A549 (cell line): ENCODE measurements around the gene MOK. TPM values are rescaled to one million over a fixed set of nuclear protein-coding genes. Genes with fewer than 3 reads are reported as not detected.
"Not testable (repeated sequence)": the region's sequence is repeated elsewhere in the genome, so short reads cannot be mapped to it uniquely, and the experiment has no call there.

Source experiments
- ATAC-seq, 2 experiments: fragments of 200-7000 bp in 1 of 2; fragments of >200 bp in 1 of 2; cut with Nextera tagmentation in 1 of 2; cut with Tn5 transposase in 1 of 2; 3 replicates each; pipeline versions ENCODE4 v1.8.0 to v1.9.1; 2018 to 2020; ENCODE audit warnings: mild to moderate bottlenecking in 1 of 2, moderate library complexity in 1 of 2
- CTCF ChIA-PET: fragments of 300-600 bp; sonication (Branson Sonifier 250); formaldehyde crosslinking; extraction: SDS; loops from one replicate; lab custom pipeline; 2021; ENCODE audit warnings: antibody characterized with exemption, inconsistent platforms; lab: Yijun Ruan, JAX
- POLR2A ChIA-PET: fragments of 350-600 bp; formaldehyde crosslinking; extraction: SDS; loops from one replicate; lab custom pipeline; 2021; ENCODE audit warnings: antibody characterized with exemption, inconsistent platforms; lab: Yijun Ruan, JAX
- DNase-seq, 2 experiments: peaks; one replicate each; pipeline versions ENCODE4 v3.0.0 to v3.0.0-alpha.2; 2011 to 2016; ENCODE audit warnings: low read depth in 1 of 2, low spot score in 1 of 2
- FAIRE-seq: peaks from 2 replicates; lab custom pipeline; 2011; peaks lifted over from hg19 to GRCh38; lab: Jason Lieb, UNC
- H3K27ac ChIP-seq, 2 experiments: fragments of >200 bp; sonication (Bioruptor Twin); formaldehyde crosslinking; 3 replicates each; pipeline ENCODE4 v1.5.1; 2016 to 2017
- H3K4me1 ChIP-seq: fragments of >200 bp; sonication (Bioruptor Twin); formaldehyde crosslinking; 3 replicates; pipeline ENCODE4 v1.6.1; 2016
- H3K4me2 ChIP-seq: fragments of >200 bp; sonication (Bioruptor Twin); formaldehyde crosslinking; 3 replicates; pipeline ENCODE4 v1.6.1; 2016
- H3K4me3 ChIP-seq: fragments of >200 bp; sonication (Bioruptor Twin); formaldehyde crosslinking; 3 replicates; pipeline ENCODE4 v1.5.1; 2016
- H3K9me3 ChIP-seq: fragments of >200 bp; sonication (Bioruptor Twin); formaldehyde crosslinking; 3 replicates; pipeline ENCODE4 v1.6.1; 2016
- CEBPB ChIP-seq, 2 experiments: fragments of >200 bp in 1 of 2; sonication (Bioruptor Twin) in 1 of 2; formaldehyde crosslinking in 1 of 2; IDR thresholded peaks; 2 replicates each; pipeline ENCODE4 v1.6.1; 2012 to 2016
- E2F6 ChIP-seq: IDR thresholded peaks from 2 replicates; pipeline ENCODE4 v1.6.1; 2012; ENCODE audit warnings: low read depth, borderline replicate concordance
- EHF ChIP-seq: fragments of 250-450 bp; sonication (Bioruptor Pico); IDR thresholded peaks from 2 replicates; pipeline ENCODE4 v1.5.0; 2020; ENCODE audit warnings: mild to moderate bottlenecking
- EHMT2 ChIP-seq: fragments of 200-600 bp; sonication (generic); IDR thresholded peaks from 2 replicates; pipeline ENCODE4 v1.6.1; 2016; ENCODE audit warnings: antibody characterized with exemption, low read depth, mild to moderate bottlenecking, moderate library complexity
- ELK1 ChIP-seq: fragments of 150-350 bp; IDR thresholded peaks from 2 replicates; pipeline ENCODE4 v1.6.1; 2014; ENCODE audit warnings: low read depth, mild to moderate bottlenecking, low read length
- FOSL2 ChIP-seq, 2 experiments: fragments of 450-650 bp in 1 of 2; fragments of >200 bp in 1 of 2; sonication (Bioruptor Twin) in 1 of 2; formaldehyde crosslinking; IDR thresholded peaks; 2 replicates each; pipeline versions ENCODE4 v1.5.0 to v1.6.1; 2016 to 2020; ENCODE audit warnings: mild to moderate bottlenecking in 1 of 2, moderate library complexity in 1 of 2
- FOXS1 ChIP-seq: fragments of 250-450 bp; sonication (Bioruptor Pico); IDR thresholded peaks from 2 replicates; pipeline ENCODE4 v1.5.0; 2020; ENCODE audit warnings: mild to moderate bottlenecking, moderate library complexity
- HDAC2 ChIP-seq: fragments of 200-600 bp; sonication (generic); IDR thresholded peaks from 2 replicates; pipeline ENCODE4 v1.6.1; 2016
- HEYL ChIP-seq: fragments of 250-450 bp; sonication (Bioruptor Pico); IDR thresholded peaks from 2 replicates; pipeline ENCODE4 v1.8.0; 2021; ENCODE audit warnings: mild to moderate bottlenecking, moderate library complexity
- HOXB5 ChIP-seq: fragments of 250-450 bp; sonication (Bioruptor Pico); IDR thresholded peaks from 2 replicates; pipeline ENCODE4 v1.5.0; 2020; ENCODE audit warnings: mild to moderate bottlenecking, moderate library complexity
- KDM5A ChIP-seq: fragments of 200-600 bp; sonication (generic); IDR thresholded peaks from 2 replicates; pipeline ENCODE4 v1.6.1; 2016; ENCODE audit warnings: antibody characterized with exemption, mild to moderate bottlenecking
- MAX ChIP-seq: IDR thresholded peaks from 2 replicates; pipeline ENCODE4 v1.6.1; 2012
- MYC ChIP-seq: IDR thresholded peaks from 2 replicates; pipeline ENCODE4 v1.6.1; 2012; ENCODE audit warnings: mild to moderate bottlenecking, inconsistent platforms, low read length, improper control_type of control experiment, borderline replicate concordance
- NFE2L2 ChIP-seq: fragments of 150-350 bp; conservative IDR thresholded peaks from 2 replicates; pipeline ENCODE4 v1.6.1; 2014; ENCODE audit warnings: low read length
- NPAS2 ChIP-seq: fragments of 250-450 bp; sonication (Bioruptor Pico); IDR thresholded peaks from 2 replicates; pipeline ENCODE4 v1.8.0; 2022; ENCODE audit warnings: mild to moderate bottlenecking, moderate library complexity, borderline replicate concordance
- NR3C1 ChIP-seq: fragments of >200 bp; sonication (Bioruptor Twin); formaldehyde crosslinking; IDR thresholded peaks from 3 replicates; pipeline ENCODE4 v1.6.1; 2017
- POLR2AphosphoS2 ChIP-seq: conservative IDR thresholded peaks from 2 replicates; pipeline ENCODE4 v1.6.1; 2012; ENCODE audit warnings: low read length, improper control_type of control experiment, inconsistent platforms
- RAD21 ChIP-seq, 2 experiments: fragments of >200 bp in 1 of 2; sonication (Bioruptor Twin) in 1 of 2; formaldehyde crosslinking in 1 of 2; IDR thresholded peaks in 1 of 2; conservative IDR thresholded peaks in 1 of 2; 2 replicates in 1 of 2; 3 replicates in 1 of 2; pipeline ENCODE4 v1.6.1; 2012 to 2018; ENCODE audit warnings: inconsistent platforms in 1 of 2
- RARB ChIP-seq: fragments of 250-450 bp; sonication (Bioruptor Pico); IDR thresholded peaks from 2 replicates; pipeline ENCODE4 v1.8.0; 2021; ENCODE audit warnings: mild to moderate bottlenecking, moderate library complexity
- RNF2 ChIP-seq: fragments of 200-600 bp; sonication (generic); IDR thresholded peaks from 2 replicates; pipeline ENCODE4 v1.6.1; 2016; ENCODE audit warnings: low read depth, mild to moderate bottlenecking, antibody characterized with exemption, moderate library complexity, borderline replicate concordance
- SREBF2 ChIP-seq: fragments of 450-650 bp; IDR thresholded peaks from 2 replicates; pipeline ENCODE4 v1.6.1; 2014; ENCODE audit warnings: mild to moderate bottlenecking, moderate library complexity
- TFCP2L1 ChIP-seq: fragments of 250-450 bp; sonication (Bioruptor Pico); IDR thresholded peaks from 2 replicates; pipeline ENCODE4 v1.5.0; 2021; ENCODE audit warnings: mild to moderate bottlenecking
- WGBS: methylation state at CpG from one replicate; pipeline ENCODE4 v1.1.6; 2017; ENCODE audit errors: missing lambda C conversion rate; 5-methylcytosine and 5-hydroxymethylcytosine counted together
- polyA plus RNA-seq, 4 experiments: library from polyadenylated mRNA; depleted of rRNA in 3 of 4; stranded (reverse); fragments of >200 nt; fragmentation: RNase III in 1 of 4; extraction: RNeasy Plus Mini Kit Qiagen cat#74134 plus additional on column Dnase treatment in 1 of 4; gene quantifications; 2 replicates in 3 of 4; 3 replicates in 1 of 4; pipeline ENCODE4 v1.2.3, GENCODE V29; 2011 to 2017
- TF ChIP-seq, protein P1 (sequence below): IDR thresholded peaks from 2 replicates; pipeline ENCODE4 v1.6.1; 2012

MOK gene
- polyA plus RNA-seq, 2 of the 4 experiments (the other 2 are of a cell fraction) = 12.6 to 18.5 TPM

- H3K4me3 ChIP-seq = no peak overlapping the region
- POLR2A ChIA-PET = no interaction called here
- CTCF ChIA-PET = no interaction called here
- H3K4me2 ChIP-seq = no peak overlapping the region
- no peaks in the 10 kb centered on the region for H3K4me1 ChIP-seq
- H3K27ac ChIP-seq = no peak overlapping the region
- FAIRE-seq = no peak
- no peak for TF ChIP-seq FOSL2 (IDR thresholded peaks at IDR 0.05)
- TF ChIP-seq FOSL2 (CRISPR knock-in tag; IDR thresholded peaks at IDR 0.05) = no peak
- no peak for TF ChIP-seq NFE2L2
- no peak for TF ChIP-seq EHF
- TF ChIP-seq RNF2 = no peak
- WGBS = 87% methylated on average over 4 of the region's 4 CpGs
- H3K9me3 ChIP-seq = no peaks in the 10 kb centered on the region
- DNase-seq = no peak
- ATAC-seq = no peak
Observed at GRCh38 chr14:102241147-102241546, 63.8 kb downstream of the MOK start.

GRCh38 chr14:102240481-102240880, 64.5 kb downstream of the MOK start:
- WGBS = 56% methylated on average over 5 of the region's 5 CpGs
- H3K4me3 ChIP-seq = not testable (repeated sequence)

GRCh38 chr14:102239231-102239630, 65.7 kb downstream of the MOK start:
- FAIRE-seq (no peak), DNase-seq (no peak), ATAC-seq (no peak)
- H3K9me3 ChIP-seq = no peaks in the 10 kb centered on the region
- no peak overlapping the region for H3K27ac ChIP-seq
- no peak for TF ChIP-seq MAX
- TF ChIP-seq ELK1 = no peak
- 92% methylated on average over 4 of the region's 4 CpGs for WGBS
- POLR2A ChIA-PET = no interaction called here
- CTCF ChIA-PET = interaction anchor here (1.1 to 4.8 kb wide), 3 partner anchors 10 to 77 kb away, joined by 4 to 83 read pairs (median 10); partner anchors contain the start of gene ZNF839
- no peak overlapping the region for H3K4me2 ChIP-seq
- H3K4me1 ChIP-seq = peaks cover 10% of the 10 kb centered on the region
- H3K4me3 ChIP-seq = no peak overlapping the region

More at GRCh38 chr14:102240481-102240880, 64.5 kb downstream of the MOK start:
- CTCF ChIA-PET; FAIRE-seq; H3K4me2 ChIP-seq; H3K9me3 ChIP-seq; DNase-seq; H3K4me1 ChIP-seq; POLR2A ChIA-PET; ATAC-seq; TF ChIP-seq FOSL2 (IDR thresholded peaks at IDR 0.05): not testable (repeated sequence)
- 0 out of 2 replicates have a peak, but pooled peaks have one; percentile 8 for TF ChIP-seq FOSL2 (CRISPR knock-in tag; IDR thresholded peaks at IDR 0.05)
- peak overlapping the region in 1 of 2 experiments; percentile 52; a peak in 2 of 6 replicates for H3K27ac ChIP-seq

DNA sequence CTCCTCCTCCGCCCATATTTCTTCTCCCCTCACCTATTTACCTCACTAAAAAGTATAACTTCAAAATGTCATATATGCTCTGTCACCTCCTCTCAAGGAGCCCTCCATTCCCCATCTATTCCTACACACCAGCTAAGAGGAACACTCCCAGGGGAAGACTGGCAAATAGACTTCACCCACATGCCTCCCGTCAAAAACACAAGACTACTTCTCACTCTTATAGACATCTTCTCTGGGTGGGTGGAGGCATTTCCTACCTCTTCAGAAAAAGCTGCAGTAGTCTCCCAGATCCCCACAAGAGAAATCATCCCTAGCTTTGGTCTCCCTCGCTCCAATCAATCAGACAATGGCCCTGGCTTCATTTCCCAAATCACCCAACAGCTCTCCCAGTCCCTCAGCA, 66.2 kb downstream of the MOK start:
- TF ChIP-seq, protein P1, sequence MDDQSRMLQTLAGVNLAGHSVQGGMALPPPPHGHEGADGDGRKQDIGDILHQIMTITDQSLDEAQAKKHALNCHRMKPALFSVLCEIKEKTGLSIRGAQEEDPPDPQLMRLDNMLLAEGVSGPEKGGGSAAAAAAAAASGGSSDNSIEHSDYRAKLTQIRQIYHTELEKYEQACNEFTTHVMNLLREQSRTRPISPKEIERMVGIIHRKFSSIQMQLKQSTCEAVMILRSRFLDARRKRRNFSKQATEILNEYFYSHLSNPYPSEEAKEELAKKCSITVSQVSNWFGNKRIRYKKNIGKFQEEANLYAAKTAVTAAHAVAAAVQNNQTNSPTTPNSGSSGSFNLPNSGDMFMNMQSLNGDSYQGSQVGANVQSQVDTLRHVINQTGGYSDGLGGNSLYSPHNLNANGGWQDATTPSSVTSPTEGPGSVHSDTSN = no peak
- TF ChIP-seq FOXS1 (CRISPR knock-in tag) = no peak
- no peak for TF ChIP-seq TFCP2L1 (CRISPR knock-in tag)
- no peak for TF ChIP-seq NR3C1
- TF ChIP-seq EHMT2 = no peak
- no peak for TF ChIP-seq RARB (CRISPR knock-in tag)
- no peak for TF ChIP-seq SREBF2
- TF ChIP-seq KDM5A = no peak
- TF ChIP-seq HEYL = no peak
- TF ChIP-seq HOXB5 (CRISPR knock-in tag) = no peak
- TF ChIP-seq MYC = no peak
- no peak for TF ChIP-seq E2F6
- TF ChIP-seq NPAS2 (CRISPR knock-in tag) = no peak
- no peak for TF ChIP-seq RAD21 (conservative IDR thresholded peaks at IDR 0.05 in 1 of 2, IDR thresholded peaks at IDR 0.05 in 1 of 2)
- TF ChIP-seq HDAC2 = no peak
- TF ChIP-seq POLR2AphosphoS2 = no peak
- TF ChIP-seq MAX = no peak
- TF ChIP-seq CEBPB (IDR thresholded peaks at IDR 0.05) = no peak
- no peak for ATAC-seq
- H3K4me1 ChIP-seq = peaks cover 10% of the 10 kb centered on the region
- WGBS = 93% methylated on average over 3 of the region's 3 CpGs
- ChIA-PET POLR2A (no interaction called here), CTCF (interaction anchor here (1.1 to 4.8 kb wide), 6 partner anchors 10 to 85 kb away, joined by 3 to 83 read pairs (median 4); partner anchors contain the start of gene ZNF839)
- H3K9me3 ChIP-seq = no peaks in the 10 kb centered on the region
- FAIRE-seq = no peak
- DNase-seq = no peak
- no peak overlapping the region for H3K27ac ChIP-seq
- no peak overlapping the region for H3K4me2 ChIP-seq
- H3K4me3 ChIP-seq = no peak overlapping the region
